Neural progenitor cell (in vitro differentiated cells): ENCODE measurements around the gene SCARF2. TPM values are rescaled to one million over a fixed set of nuclear protein-coding genes. Genes with fewer than 3 reads are reported as not detected.

Experiments used
- DNase-seq: peaks from one replicate; pipeline ENCODE4 v3.0.0-alpha.2; 2016; ENCODE audit warnings: low spot score
- H2AFZ ChIP-seq: fragments of 200-600 bp; sonication (generic); replicated peaks from 2 replicates; pipeline ENCODE4 v1.6.1; 2016; ENCODE audit warnings: antibody characterized with exemption
- H3F3A ChIP-seq: fragments of 200-600 bp; sonication (generic); 2 replicates; pipeline ENCODE4 v1.6.1; 2016; ENCODE audit warnings: antibody characterized with exemption, low read depth
- H3K27ac ChIP-seq: fragments of 200-600 bp; sonication (generic); 2 replicates; pipeline ENCODE4 v1.5.1; 2016; ENCODE audit warnings: mild to moderate bottlenecking
- H3K27me3 ChIP-seq: fragments of 200-600 bp; sonication (generic); 2 replicates; pipeline ENCODE4 v1.6.1; 2016; ENCODE audit warnings: mild to moderate bottlenecking, moderate library complexity
- H3K36me3 ChIP-seq: fragments of 200-600 bp; sonication (generic); 2 replicates; pipeline ENCODE4 v1.5.1; 2016
- H3K4me1 ChIP-seq: fragments of 200-600 bp; sonication (generic); 2 replicates; pipeline ENCODE4 v1.6.1; 2016; ENCODE audit warnings: mixed run types
- H3K4me2 ChIP-seq: fragments of 200-600 bp; sonication (generic); 2 replicates; pipeline ENCODE4 v1.6.1; 2016
- H3K4me3 ChIP-seq: fragments of 200-600 bp; sonication (generic); 2 replicates; pipeline ENCODE4 v1.5.1; 2016
- H3K79me2 ChIP-seq: fragments of 200-600 bp; sonication (generic); 2 replicates; pipeline ENCODE4 v1.6.1; 2016; ENCODE audit warnings: low read depth
- H3K9ac ChIP-seq: fragments of 200-600 bp; sonication (generic); 2 replicates; pipeline ENCODE4 v1.6.1; 2016
- H3K9me3 ChIP-seq: fragments of 200-600 bp; sonication (generic); 2 replicates; pipeline ENCODE4 v1.5.1; 2016; ENCODE audit warnings: low read depth
- H4K20me1 ChIP-seq: fragments of 200-600 bp; sonication (generic); 2 replicates; pipeline ENCODE4 v1.6.1; 2016; ENCODE audit warnings: low read depth
- H3K27ac Mint-ChIP-seq: 3 replicates; pipeline ENCODE4 v1.8.0; 2021; ENCODE audit warnings: mixed read lengths
- H3K27me3 Mint-ChIP-seq: 2 replicates; pipeline ENCODE4 v1.8.0; 2022; ENCODE audit warnings: low read depth, mild to moderate bottlenecking, inconsistent platforms, moderate library complexity, mixed read lengths; ENCODE audit not compliant: insufficient read depth
- H3K36me3 Mint-ChIP-seq: 3 replicates; pipeline ENCODE4 v1.8.0; 2021; ENCODE audit warnings: mixed read lengths
- H3K4me1 Mint-ChIP-seq: 3 replicates; pipeline ENCODE4 v1.8.0; 2021; ENCODE audit warnings: mixed read lengths
- H3K4me3 Mint-ChIP-seq: 3 replicates; pipeline ENCODE4 v1.8.0; 2021; ENCODE audit warnings: mild to moderate bottlenecking, moderate library complexity, mixed read lengths
- H3K9me3 Mint-ChIP-seq: 3 replicates; pipeline ENCODE4 v1.8.0; 2020; ENCODE audit warnings: mixed read lengths
- EZH2 ChIP-seq: fragments of 200-600 bp; sonication (generic); IDR thresholded peaks from 2 replicates; pipeline ENCODE4 v1.6.1; 2017; ENCODE audit warnings: antibody characterized with exemption, mild to moderate bottlenecking, moderate library complexity
- EZH2phosphoT487 ChIP-seq: fragments of 200-600 bp; sonication (generic); IDR thresholded peaks from 2 replicates; pipeline ENCODE4 v1.6.1; 2017; ENCODE audit warnings: antibody characterized with exemption
- total RNA-seq: library from RNA; depleted of rRNA; stranded (reverse); fragments of >200 nt; gene quantifications from 2 replicates; pipeline ENCODE4 v1.2.3, GENCODE V29; 2015; ENCODE audit warnings: low replicate concordance
- TF ChIP-seq, protein P1 (sequence below): fragments of 200-600 bp; sonication (generic); IDR thresholded peaks from 2 replicates; pipeline ENCODE4 v1.5.1; 2017; ENCODE audit warnings: antibody characterized with exemption, mild to moderate bottlenecking

Gene SCARF2
- total RNA-seq, 1 donor from 2014 or later, result 0.22 TPM

DNA sequence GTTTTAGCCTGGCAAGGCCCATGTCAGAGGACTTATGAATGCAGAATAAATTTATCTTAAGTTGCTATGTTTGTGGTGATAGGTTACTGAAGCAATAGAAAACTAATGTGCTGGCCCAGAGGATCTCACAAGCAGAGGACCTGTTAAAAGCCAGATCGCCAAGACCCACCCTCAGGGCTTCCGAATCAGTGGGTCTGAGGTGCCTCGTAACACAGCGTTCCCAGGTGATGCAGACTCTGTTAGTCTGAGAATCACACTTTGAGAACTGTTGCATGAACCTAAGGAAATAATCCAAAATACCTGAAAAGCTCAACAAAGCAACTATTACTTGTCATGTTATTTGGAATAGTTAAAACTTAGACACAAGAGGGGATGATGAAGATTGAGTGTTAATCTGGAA, 6.7 kb upstream of the SCARF2 start:
- Histone ChIP-seq H3K79me2 (no peaks in the 10 kb centered on the region), H3K36me3 (no peaks in the 10 kb centered on the region), H3F3A (no peaks in the 10 kb centered on the region), H3K4me3 (no peak overlapping the region), H4K20me1 (peaks cover 13% of the 10 kb centered on the region), H3K4me1 (no peaks in the 10 kb centered on the region), H3K27me3 (peaks cover 12% of the 10 kb centered on the region), H3K4me2 (no peak overlapping the region), H3K9ac (no peak overlapping the region), H2AFZ (no peak overlapping the region), H3K9me3 (no peaks in the 10 kb centered on the region), H3K27ac (no peak overlapping the region)
- Mint-ChIP-seq H3K4me1 (peaks cover 3% of the 10 kb centered on the region), H3K9me3 (no peaks in the 10 kb centered on the region), H3K4me3 (no peak overlapping the region), H3K27ac (no peak overlapping the region), H3K36me3 (peaks cover 26% of the 10 kb centered on the region), H3K27me3 (peaks cover 3% of the 10 kb centered on the region)
- DNase-seq, result no peak
- TF ChIP-seq, protein P1, sequence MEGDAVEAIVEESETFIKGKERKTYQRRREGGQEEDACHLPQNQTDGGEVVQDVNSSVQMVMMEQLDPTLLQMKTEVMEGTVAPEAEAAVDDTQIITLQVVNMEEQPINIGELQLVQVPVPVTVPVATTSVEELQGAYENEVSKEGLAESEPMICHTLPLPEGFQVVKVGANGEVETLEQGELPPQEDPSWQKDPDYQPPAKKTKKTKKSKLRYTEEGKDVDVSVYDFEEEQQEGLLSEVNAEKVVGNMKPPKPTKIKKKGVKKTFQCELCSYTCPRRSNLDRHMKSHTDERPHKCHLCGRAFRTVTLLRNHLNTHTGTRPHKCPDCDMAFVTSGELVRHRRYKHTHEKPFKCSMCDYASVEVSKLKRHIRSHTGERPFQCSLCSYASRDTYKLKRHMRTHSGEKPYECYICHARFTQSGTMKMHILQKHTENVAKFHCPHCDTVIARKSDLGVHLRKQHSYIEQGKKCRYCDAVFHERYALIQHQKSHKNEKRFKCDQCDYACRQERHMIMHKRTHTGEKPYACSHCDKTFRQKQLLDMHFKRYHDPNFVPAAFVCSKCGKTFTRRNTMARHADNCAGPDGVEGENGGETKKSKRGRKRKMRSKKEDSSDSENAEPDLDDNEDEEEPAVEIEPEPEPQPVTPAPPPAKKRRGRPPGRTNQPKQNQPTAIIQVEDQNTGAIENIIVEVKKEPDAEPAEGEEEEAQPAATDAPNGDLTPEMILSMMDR, result no peak
- TF ChIP-seq EZH2phosphoT487 (no peak), EZH2 (no peak)

DNA sequence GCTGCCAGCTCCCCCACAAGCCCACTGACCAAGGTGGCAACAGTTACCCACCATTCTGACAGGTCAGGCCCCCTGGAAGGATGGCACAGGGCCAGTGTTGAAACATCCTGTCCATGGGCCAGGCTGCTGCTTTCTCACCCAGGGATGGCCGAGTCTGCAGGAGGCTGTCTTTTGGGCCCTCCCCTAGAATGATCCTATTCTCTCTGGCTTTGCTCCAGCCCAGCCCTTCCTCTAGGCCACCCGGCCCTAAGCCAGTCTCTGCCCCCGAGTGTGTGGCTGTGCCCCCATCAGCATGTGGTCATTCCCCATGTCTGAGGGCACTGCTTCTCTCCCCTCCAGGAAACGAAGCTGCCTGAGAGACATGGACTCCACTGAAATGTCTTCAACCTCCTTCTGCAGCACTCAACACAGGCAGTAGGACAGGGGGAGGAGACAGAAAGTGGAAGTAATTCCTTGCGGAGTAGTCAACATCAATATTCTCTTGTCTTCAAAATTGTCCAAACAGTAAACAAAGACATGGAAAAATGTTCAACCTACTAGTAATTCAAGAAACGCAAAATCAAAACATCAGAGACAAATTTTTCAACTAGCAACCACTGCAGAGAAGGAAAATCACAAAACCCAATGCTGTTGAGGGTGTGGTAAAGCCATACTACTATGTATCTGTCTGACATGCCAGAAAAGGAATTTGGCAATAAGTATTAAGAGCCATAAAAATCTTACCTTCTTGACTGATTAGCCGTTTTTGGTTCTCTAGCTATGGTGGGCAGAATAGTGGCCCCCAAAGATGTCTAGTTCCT, 5.1 kb upstream of the SCARF2 start:
- Mint-ChIP-seq H3K27ac (no peak overlapping the region), H3K9me3 (no peaks in the 10 kb centered on the region), H3K4me1 (peaks cover 7% of the 10 kb centered on the region), H3K4me3 (no peak overlapping the region), H3K27me3 (peaks cover 4% of the 10 kb centered on the region), H3K36me3 (peaks cover 23% of the 10 kb centered on the region)
- TF ChIP-seq EZH2phosphoT487 (no peak), EZH2 (no peak)
- TF ChIP-seq, protein P1, result no peak
- H3K9me3 ChIP-seq, result no peaks in the 10 kb centered on the region
- H3K27ac ChIP-seq, result no peak overlapping the region
- peaks cover 28% of the 10 kb centered on the region for H3K27me3 ChIP-seq
- H2AFZ ChIP-seq, result no peak overlapping the region
- H3K4me3 ChIP-seq, result no peak overlapping the region
- no peak for DNase-seq
- H4K20me1 ChIP-seq, result peaks cover 26% of the 10 kb centered on the region
- no peaks in the 10 kb centered on the region for H3K79me2 ChIP-seq
- H3F3A ChIP-seq, result peaks cover 9% of the 10 kb centered on the region
- no peak overlapping the region for H3K9ac ChIP-seq
- H3K4me1 ChIP-seq, result no peaks in the 10 kb centered on the region
- H3K36me3 ChIP-seq, result no peaks in the 10 kb centered on the region
- H3K4me2 ChIP-seq, result no peak overlapping the region

DNA sequence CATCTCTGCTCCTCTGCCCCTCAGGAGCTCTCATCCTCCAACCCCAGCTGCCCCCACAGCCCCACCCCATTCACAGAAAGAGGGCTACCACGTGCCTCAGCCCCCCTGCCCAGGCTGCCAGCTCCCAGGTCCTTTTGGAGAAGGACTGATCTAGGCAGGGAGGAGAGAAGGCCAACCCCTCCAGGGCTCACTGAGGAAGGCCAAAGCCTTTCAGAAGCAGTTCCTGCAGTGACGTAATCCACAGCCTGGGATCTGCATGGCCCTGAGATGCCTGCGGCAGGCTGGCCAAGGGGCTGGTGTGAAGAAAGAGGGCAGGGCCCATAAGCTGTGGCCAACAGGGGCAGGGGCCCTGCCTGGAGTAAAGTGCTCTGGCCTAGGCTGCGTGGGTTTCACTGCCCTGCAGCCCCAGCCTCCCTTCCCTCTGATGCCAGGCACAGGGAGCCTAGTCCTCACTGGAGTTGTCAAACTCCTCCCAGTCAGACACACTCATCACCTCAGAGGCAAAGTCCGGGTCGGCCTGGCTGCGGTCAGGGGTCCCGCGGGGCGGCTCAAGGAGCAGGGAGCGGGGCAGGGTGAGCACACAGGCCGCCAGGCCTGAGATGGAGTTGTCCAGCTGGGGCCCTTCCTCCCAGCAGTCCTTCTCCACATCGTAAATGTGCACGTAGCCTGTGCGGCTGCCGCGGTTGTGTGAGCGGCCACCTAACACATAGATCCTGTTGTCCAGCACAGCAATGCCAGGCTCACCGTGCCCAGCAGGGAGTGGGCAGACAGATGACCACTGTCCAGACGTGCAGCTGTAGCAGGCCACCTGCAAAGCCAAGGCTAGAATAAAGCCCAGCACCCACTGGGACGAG, 4.2 kb upstream of the SCARF2 start:
- Histone ChIP-seq H3K9ac (no peak overlapping the region), H3K79me2 (no peaks in the 10 kb centered on the region), H3K36me3 (no peaks in the 10 kb centered on the region), H3K4me2 (no peak overlapping the region), H3F3A (peaks cover 9% of the 10 kb centered on the region), H2AFZ (no peak overlapping the region), H3K27me3 (peaks cover 37% of the 10 kb centered on the region), H4K20me1 (peaks cover 31% of the 10 kb centered on the region), H3K4me3 (no peak overlapping the region), H3K9me3 (no peaks in the 10 kb centered on the region), H3K27ac (no peak overlapping the region), H3K4me1 (no peaks in the 10 kb centered on the region)
- peaks cover 11% of the 10 kb centered on the region for H3K4me1 Mint-ChIP-seq
- H3K9me3 Mint-ChIP-seq, result no peaks in the 10 kb centered on the region
- H3K27ac Mint-ChIP-seq, result no peak overlapping the region
- no peak for TF ChIP-seq EZH2
- TF ChIP-seq, protein P1, result no peak
- no peak for TF ChIP-seq EZH2phosphoT487
- H3K36me3 Mint-ChIP-seq, result peaks cover 21% of the 10 kb centered on the region
- no peak overlapping the region for H3K4me3 Mint-ChIP-seq
- DNase-seq, result no peak
- peaks cover 4% of the 10 kb centered on the region for H3K27me3 Mint-ChIP-seq
